OCI-LY7 (cell line): ENCODE data around the gene KCNE4.

Experiments used
- EZH2phosphoT487 ChIP-seq: fragments of 200-600 bp; sonication (generic); IDR thresholded peaks from 2 replicates; pipeline ENCODE4 v1.6.1; 2018; ENCODE audit warnings: low read depth, borderline replicate concordance, mild to moderate bottlenecking, mixed run types, antibody characterized with exemption, low read length, moderate library complexity, mixed read lengths
- TF ChIP-seq, protein P1 (sequence below): fragments of 200-600 bp; sonication (generic); conservative IDR thresholded peaks from 2 replicates; pipeline ENCODE4 v1.5.1; 2014; ENCODE audit warnings: mild to moderate bottlenecking, antibody characterized with exemption, low read length, moderate library complexity, mixed read lengths

DNA sequence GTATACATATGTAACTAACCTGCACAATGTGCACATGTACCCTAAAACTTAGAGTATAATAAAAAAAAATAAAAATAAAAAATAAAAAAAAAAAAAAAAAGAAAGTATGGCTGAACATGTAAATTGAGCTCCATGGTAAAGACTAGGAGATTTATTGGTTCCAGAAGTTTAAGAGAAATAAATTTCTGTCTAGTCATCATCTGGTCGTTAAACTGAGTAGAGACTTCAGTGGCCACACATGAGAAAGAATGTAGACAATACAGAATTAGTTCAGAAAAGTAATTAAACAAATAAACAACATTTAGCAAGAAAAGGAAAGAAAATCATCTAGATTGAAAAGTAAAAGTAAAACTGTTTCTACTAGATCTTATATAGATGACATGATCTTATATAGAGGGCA is 12.4 kb upstream of the KCNE4 start:
- TF ChIP-seq, protein P1, sequence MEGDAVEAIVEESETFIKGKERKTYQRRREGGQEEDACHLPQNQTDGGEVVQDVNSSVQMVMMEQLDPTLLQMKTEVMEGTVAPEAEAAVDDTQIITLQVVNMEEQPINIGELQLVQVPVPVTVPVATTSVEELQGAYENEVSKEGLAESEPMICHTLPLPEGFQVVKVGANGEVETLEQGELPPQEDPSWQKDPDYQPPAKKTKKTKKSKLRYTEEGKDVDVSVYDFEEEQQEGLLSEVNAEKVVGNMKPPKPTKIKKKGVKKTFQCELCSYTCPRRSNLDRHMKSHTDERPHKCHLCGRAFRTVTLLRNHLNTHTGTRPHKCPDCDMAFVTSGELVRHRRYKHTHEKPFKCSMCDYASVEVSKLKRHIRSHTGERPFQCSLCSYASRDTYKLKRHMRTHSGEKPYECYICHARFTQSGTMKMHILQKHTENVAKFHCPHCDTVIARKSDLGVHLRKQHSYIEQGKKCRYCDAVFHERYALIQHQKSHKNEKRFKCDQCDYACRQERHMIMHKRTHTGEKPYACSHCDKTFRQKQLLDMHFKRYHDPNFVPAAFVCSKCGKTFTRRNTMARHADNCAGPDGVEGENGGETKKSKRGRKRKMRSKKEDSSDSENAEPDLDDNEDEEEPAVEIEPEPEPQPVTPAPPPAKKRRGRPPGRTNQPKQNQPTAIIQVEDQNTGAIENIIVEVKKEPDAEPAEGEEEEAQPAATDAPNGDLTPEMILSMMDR: no peak
- no peak for TF ChIP-seq EZH2phosphoT487
